NOMO-1 (cell line): ENCODE results near the gene EVA1C.
"Not testable (repeated sequence)": the region's sequence is repeated elsewhere in the genome, so short reads cannot be mapped to it uniquely, and the experiment has no call there.

Experiments
- DNase-seq, 2 experiments: peaks; one replicate each; lab custom pipeline; 2025; ENCODE audit not compliant: unreplicated experiment in 2 of 2; lab: John Stamatoyannopoulos, UW

Gene EVA1C

DNA sequence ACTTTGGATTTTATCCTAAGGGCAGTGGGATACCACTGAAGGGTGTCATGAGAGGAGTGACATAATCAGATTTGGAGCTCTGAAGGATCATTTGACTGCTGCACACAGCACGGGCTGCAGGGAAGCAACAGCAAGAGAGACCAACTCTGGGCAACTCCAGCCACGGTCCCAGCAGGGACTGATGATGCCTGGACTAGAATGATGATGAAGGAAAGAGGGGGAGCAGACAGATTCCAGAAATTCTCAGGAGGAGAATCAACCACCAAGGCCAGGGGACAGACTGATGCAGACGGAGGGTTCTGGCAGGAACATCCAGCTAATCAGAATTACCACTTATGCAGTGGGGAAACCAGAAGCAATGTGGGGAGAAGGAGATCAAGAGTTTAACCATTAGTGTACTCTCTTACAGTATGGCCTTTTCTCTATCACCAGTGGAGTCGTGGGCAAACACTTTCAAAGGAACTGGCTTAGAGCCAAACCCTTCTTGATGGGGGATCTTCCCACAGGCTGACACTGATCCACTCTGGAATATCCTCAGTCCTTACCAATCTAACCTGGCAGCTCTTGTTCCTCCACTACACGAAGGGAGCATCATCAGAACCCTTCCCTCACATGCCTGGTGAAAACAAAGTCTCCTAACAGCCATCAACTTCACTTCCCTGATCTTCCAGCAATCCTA, 23.0 kb upstream of the EVA1C start:
- DNase-seq: no peak

DNA sequence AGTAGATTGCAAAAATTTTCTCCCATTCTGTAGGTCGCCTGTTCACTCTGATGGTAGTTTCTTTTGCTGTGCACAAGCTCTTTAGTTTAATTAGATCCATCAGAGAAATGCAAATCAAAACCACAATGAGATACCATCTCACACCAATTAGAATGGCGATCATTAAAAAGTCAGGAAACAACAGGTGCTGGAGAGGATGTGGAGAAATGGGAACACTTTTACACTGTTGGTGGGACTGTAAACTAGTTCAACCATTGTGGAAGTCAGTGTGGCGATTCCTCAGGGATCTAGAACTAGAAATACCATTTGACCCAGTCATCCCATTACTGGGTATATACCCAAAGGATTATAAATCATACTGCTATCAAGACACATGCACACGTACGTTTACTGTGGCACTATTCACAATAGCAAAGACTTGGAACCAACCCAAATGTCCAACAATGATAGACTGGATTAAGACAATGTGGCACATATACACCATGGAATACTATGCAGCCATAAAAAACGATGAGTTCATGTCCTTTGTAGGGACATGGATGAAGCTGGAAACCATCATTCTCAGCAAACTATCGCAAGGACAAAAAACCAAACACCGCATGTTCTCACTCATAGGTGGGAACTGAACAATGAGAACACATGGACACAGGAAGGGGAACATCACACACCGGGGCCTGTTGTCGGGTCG, 21.8 kb upstream of the EVA1C start:
- not testable (repeated sequence) for DNase-seq

DNA sequence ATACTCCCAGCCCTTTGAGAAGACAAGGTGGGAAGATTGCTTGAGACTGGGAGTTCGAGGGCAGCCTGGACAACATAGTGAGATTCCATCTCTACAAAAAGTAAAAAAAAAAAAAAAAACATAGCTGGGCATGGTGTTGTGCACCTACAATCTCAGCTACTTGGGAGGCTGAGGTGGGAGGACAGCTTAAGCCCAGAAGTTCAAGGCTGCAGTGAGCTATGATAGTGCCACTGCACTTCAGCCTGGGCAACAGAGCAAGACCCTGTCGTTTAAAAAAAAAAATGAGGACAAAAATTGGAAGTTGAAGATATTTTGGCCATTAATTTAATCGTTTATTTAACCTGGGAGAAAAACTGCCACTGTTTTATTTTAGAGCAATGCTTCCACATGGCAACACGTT, 20.8 kb upstream of the EVA1C start:
- DNase-seq: no peak

DNA sequence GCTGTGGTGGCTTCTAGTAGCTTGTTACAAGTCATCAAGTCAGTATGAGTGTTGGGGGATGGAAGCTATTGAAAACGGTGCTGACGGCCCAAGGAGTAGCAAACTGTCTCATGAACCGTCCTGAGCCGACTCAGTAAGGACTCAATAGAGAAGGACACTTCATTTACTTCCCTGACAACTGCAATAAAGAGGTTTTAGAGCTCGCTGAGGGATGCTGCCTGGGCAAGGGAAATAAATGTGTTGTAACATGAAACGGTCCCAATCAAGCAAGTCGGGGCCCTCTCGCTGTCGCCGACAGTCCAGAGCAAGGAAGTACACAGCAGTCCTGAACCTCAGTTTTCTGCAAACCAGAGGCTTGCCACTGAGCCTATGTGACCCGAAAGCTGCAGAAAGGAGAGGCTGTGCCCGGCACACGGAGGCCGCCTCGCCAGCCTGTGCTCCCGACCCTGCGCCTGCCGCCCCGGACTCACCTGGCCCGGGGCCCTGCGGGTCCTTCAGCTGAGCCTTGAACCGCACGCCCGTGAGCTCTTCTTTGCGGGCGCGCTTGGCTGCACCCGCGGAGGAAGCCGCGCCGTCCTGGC, 20.1 kb upstream of the EVA1C start:
- no peak for DNase-seq

DNA sequence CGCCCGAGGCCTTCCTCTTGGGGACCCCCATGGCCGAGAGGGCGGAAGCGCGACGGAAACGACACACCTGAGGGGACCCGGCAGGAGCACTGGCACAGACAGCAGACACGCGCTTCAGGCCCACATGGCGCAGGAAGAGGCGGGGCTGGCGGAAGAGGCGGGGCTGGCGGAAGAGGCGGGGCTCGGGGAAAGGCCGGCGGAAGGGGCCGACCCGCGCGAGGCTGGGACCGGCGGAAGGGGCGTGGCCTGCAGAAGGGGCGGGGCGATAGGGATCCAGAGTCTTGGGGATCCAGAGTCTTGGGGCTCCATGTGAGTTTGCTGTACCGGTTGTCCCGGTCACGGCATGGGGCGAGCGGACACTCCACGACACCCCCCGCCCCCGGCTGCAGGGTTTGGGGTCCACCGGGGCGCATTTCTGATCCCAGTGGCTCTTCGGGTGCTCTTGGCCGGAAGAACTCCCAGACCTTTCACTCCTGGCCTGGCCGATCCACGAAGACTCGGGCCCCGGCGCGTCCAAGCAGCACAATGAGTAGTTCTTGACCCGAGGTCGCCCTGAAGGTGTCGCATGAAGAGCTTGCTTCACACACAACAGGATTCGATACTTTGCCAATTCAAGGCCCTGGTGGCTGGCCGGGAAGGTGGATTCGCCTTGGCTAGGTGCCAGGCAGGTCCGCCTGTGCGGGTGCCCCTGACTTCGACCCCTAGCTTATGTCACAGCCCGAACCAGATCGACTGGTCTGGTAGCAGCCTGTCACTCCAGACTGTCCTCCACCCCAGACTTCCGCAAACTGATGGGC, 19.4 kb upstream of the EVA1C start, which contains the start of gene URB1:
URB1 (minus strand) TSS at position 133 of the 797 bp plus-strand sequence; CDS start at position 31, 102 bp downstream.
- peak; percentile 65 to 83 for DNase-seq

DNA sequence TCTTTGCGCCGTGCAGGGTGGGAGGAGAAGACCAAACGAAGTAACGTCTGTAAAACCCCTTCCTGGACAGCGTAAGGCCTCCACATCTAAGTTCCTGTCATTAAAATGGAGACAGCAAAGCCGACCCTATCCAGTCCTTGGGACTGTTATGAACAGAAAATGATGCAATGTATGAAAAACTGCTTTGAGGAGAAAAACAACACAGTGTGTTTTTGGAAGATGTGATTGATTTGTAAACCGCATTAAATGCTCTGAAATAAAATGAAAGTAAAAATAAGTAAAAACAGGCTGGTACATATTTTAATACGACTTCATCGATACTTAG, 18.9 kb upstream of the EVA1C start:
- peak; percentile 83 to 84 for DNase-seq

DNA sequence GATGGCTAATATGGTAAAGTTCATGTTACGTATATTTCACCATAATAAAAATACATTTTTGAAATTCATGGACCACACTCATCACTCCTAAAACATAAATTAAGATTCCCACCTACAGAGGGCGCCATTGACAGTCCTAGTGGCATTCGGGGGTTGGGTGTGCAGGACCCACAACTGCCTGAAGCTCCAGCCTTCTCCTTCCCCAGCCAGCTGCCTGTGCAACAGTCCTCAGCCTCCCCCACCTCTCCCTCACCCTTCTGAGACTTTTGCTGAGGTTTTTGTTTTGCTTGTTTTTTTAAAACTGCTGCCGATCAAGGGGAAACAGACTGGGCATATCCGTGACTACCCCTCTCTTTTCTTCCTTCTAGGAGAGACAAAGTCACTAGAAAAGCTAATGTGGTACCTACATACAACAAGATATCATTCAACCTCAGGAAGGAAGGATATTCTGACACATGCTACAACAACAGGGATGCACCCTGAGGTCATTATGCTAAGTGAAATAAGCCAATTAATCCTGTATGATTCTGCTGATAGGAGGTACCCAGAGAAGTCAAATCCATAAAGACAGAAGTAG, 9.2 kb upstream of the EVA1C start:
- DNase-seq: peak; percentile 30 to 33

DNA sequence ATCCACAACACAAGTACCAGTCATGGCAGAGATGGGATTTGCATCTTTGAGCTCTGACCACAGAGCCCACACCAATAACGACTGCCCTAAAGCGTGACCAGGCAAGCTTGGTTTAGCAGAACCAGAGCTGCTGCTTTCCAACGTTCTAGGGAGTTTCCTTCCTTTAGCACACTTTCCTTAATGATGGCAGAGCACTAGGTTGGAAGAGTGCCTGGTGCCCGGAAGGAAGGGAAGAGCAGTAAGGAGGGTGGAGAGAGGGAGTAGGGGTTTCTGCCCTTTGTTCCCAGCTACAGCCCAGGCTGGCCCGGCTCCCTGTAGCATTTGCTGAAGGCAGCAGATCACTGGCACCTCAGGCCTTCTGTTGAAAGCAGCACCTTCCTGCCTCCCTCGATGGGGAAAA, 6.1 kb upstream of the EVA1C start:
- no peak for DNase-seq

DNA sequence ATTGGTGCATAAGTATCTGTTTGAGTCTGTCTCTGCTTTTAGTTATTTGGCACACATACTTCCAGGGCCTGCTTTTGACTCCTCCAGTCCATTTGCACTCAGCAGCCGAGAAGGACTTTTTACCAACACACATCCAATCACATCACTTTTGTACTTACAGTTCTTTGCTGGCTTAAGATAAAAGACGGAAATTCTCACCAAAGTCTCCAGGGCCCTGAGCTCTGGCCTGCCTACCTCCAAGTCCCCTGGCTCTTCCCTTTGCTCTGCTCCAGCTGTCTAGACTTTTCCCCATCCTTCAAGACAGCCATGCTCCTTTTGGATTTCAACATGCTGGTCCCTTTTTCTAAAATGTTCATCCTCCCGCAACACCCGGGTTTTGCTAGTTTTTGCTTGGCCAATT, 2.2 kb upstream of the EVA1C start:
- DNase-seq: no peak

DNA sequence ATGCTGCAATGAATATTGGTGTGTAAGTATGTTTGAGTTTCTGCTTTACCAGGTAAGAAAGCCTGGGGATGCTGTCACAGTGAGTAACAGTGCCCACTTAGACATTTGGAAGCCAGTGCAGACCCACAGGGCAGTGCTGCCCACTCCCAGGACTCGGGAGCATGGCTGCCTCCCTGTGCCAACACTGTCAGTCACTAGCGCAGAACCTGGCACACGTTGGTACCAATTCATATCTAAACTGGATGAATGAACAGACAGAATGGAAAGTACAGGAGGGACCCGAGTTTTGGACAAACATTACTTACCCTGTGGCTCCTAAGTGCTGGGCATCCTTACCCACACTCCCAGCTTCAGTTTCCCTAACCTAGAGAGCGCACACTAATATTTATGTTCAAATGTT, 1.6 kb upstream of the EVA1C start:
- no peak for DNase-seq

DNA sequence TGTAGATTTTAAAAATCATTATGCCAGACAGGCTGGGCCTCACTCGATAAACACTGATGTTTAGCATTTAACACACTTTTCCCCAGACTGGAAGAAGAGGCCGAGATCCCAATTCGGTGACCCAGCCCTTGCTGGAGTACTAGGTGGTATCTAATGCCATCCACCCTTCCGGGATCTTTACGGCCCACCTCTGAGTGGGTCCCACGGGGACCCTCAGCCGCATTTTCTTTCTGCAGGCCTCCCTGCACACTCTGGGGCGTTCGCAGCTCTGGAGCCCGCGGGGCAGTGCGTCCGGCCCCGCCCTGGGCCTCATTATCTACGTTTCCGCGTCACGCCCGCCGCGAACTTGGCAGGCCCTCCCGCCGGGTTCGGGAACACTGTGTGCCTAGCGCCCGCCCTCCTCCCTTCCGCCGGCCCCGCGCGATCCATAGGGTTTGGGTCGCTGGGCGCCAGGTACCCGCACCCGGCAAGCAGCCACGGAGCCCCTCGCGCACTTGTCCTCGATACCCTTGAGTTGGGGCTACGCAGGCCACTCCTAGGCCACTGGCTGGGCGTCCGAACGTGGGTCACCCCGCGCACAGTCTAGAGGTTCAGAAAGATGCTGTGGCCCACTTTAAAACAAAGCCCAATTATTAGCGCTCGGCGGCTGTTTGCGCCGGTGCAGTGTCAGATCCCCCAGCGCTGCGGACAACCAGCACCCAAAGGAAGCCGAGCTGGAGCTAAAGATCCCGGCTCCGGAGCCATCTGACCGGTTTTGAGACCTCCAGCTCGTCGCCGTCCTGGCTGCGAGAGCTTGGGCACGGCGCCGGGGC, 950 bp upstream of the EVA1C start:
- peak; percentile 29 to 57 for DNase-seq

DNA sequence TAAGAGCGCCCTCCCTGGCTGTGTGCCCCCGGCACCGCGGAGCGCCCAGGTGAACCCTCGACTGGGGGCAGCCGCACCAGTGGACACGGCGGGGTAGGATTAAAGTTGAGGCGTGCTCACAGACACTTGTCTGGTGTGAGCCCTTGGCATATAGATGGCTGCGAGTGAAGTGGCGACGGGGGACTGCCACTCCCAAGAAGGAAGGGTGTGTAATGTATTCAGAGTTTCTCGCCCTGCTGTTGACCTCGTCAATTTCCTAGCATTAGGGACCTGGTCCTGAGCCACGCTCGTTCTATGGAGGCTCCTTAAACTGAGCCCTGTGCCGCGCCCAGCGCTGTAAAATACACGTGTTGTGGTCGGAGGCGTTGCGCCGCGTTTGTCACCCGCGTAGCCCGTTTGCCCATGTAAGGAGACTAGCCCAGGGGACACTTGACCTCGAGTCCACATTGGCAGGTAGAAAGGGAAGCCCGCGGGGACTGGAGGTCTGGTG, 554 bp downstream of the EVA1C start:
- no peak for DNase-seq

DNA sequence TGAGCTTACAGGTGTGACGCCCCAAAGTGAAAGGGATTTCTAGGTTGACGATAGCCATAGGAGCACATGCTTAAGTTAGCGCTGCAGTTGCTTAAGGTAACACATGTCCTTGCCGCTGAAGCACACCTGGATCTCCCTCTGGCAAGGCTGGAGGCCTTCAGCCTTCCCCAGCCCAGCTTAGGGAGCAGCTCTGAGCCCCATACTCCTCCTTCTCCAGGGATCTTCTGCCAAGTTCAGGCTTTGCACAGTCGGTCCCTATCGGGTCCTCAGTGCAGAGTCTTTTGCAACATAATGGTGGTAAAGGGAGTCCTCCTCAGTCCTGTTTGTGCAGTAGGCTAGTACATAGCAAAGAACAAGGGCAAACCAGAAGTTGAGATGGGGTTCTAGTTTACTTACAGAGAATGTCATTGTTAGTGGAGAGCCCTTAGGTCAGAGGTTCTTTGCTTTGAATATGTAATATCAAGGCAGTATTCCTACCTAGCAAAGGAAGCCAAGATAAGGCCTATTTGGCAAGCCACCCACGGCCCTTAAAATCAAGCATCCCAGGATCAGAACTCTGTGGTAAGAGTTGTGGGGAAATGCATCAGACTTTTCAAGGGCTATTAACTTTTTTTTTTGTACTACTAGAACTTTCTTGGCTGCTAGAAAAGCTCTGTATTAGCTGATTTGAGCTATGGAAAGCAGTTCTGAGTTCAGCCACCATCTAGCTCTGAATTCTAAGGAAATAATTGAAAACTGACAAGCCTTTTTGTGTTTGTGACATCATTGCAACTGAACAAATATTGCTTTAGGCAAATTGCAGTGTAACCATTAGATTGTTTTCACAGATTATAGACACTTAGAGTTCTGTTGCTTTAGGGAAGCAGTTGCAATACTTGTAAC, 1.4 kb downstream of the EVA1C start:
- DNase-seq: no peak

DNA sequence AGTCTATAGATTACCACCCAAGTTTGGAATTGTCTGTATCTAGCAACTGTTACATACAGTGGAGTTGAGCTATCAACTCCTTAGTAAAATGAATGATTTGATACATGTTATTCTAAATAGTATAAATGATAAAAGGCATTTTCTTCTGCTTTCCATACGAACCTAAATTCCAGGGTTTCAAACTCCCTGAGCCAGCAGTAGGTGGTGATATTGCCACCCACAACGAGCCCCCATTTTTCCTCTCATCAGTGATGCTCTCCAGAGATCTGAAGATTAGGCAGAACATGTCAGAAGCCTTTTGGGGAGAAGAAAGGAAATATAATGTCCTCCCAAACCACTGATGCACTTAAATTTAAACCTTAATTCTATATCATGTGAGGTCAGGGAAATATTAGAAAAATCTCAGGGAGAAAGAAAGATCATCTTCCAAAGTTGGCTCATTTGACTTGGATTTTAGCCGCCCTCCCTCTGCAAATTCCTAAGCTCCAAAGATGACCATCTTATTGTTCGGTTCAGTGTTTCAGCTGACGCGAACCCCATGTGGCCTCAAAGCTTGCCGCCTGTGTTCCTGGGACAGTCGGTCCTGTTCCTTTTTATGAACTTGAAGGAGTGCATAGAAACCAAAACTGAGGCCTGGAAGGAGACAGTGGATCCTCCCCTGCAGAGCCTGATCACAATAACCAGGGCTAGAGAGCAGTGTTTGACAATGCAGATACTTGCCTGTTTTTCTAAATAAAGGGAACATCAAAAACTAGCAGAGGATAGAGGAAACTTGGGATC, 2.3 kb downstream of the EVA1C start:
- DNase-seq: no peak

DNA sequence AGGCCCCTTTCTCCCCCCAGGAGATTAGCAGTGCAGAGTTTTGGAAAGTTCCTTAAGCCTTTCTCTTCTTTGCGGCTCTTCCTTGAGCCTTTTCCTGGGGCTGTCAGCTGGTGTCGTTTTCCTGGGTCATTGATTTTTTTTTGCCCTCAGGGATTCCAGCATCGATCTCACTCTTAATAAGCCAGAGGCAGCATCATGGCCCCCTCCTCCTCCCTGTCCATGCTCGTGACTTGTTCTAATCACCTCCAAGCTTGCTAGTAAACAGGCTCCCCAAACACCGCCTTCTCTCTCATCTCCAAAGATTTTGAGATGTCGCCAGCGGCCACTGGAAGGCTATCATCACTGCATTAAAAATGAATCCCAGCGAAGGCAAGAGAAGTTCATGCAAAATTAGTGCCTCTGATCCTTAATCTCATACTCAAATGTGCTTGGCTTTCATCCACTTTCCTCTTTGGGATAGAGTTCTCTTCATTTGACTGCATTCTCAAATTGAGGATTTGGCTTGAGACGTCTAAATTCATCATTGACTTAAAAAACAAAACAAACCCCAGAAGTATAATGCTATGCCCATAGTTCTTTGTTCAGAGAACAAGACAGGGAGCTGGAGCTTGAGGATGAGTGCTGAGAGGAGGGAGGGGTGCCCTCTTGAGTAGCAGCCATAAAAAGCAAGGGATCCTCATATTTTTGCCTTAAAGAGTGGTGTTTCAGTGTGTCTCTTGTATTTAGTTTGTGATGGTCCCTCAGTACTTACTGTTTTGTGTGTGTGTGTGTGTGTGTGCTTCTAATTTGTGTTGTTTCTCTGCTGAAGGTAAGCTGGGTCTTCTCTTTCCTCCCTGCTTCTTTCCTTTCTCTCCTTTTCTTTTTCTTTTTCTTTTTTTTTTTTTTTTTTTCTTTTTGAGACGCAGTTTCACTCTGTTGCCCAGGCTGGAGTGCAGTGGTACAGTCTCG, 3.2 kb downstream of the EVA1C start:
- no peak for DNase-seq

DNA sequence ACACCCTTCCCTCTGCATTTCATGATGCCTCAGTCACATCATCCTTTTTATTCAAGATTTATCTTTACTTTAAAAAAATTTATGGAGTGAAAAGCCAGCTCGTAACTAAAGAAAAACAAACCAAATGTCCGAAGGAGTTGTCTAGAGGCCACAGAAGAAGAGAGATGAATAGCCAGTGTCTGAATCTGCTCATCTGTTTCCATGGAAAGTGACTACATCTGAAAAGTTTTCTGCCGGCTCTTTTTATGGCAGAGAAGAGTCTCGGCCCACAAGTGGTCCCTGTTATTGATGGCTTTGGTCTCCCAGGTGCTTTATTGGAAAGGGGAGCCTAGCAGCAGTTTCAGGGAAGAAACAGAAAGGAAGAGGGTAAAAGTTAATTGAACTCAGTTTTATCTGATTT, 5.6 kb downstream of the EVA1C start:
- no peak for DNase-seq

DNA sequence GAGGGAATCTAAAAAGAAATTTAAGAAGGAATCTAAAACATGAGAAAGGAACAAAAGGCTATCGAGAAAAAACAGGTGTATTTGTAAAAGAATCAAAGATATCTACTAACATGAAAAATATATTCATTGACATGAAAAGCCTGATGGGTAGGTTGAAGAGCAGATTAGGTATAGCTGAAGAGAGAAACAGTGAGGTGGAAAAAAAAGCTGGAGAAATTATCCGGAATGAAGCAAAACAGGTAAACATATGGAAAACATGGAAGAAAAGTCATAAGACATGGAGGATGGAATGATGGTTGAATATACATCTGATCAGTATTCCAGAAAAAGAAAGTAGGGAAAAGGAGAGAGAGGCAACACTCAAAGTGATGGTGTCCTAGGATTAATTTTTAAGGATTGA, 9.6 kb downstream of the EVA1C start:
- DNase-seq: no peak
